ENCODE measurements around the gene CDK5R2.

CDK5R2 gene

GRCh38 chr2:218986148-218986761 is 26.8 kb downstream of the CDK5R2 start:
- no peak for DNase-seq (ENCODE audit: extremely low read depth in 1 of 2, low read depth in 1 of 2)

DNA sequence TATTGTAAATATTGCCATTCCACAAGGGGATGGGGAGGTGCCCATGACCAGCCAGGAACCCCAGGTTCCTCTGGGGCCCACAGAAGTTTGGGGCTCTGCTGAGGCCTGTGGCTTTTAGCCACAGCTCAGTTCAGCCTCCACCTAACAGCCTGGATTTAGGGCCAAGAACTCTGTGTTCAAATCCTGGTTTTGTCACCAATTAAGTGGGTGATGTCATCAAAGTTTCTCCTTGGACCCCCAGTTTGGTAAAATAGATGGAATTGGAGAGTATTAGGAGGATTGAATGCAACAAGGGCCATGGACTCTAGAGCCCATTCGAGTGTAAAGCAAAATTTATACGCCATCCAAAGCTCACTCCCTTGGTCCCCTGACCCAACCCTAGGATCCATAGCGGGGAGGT is 28.7 kb downstream of the CDK5R2 start:
- DNase-seq (ENCODE audit: extremely low read depth in 1 of 2, low read depth in 1 of 2) = no peak

- no peak for DNase-seq (ENCODE audit: extremely low read depth in 1 of 2, low read depth in 1 of 2)
These were observed 29.2 kb downstream of the CDK5R2 start for GRCh38 chr2:218988650-218989049.

GRCh38 chr2:218990052-218990451 is 30.6 kb downstream of the CDK5R2 start:
- no peak for DNase-seq (ENCODE audit: extremely low read depth in 1 of 2, low read depth in 1 of 2)

- DNase-seq (ENCODE audit: extremely low read depth in 1 of 2, low read depth in 1 of 2) = no peak
These were observed 31.1 kb downstream of the CDK5R2 start for GRCh38 chr2:218990612-218991011.

GRCh38 chr2:218991674-218992168 is 32.3 kb downstream of the CDK5R2 start:
- no peak for DNase-seq (ENCODE audit: extremely low read depth in 1 of 2, low read depth in 1 of 2)

DNA sequence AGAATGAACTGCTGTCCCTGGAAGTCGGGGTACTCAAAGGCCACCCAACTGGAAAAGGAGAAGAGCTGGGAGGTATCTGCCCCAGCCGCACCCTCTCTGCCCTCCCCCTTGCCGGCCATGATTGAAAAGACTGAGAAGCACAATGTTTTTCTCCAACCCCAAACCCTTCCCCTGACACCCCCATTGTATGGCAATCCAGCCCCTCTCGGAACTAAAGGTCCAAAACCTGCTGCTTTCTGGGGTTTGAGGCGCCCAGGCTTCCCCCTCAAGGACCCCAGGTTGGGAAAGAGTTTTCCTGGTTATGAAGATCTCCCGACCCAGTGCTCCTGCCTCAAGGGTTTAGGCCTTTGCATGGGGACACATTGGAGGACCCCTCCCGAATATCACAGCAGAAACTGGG is 32.7 kb downstream of the CDK5R2 start:
- DNase-seq (ENCODE audit: extremely low read depth in 1 of 2, low read depth in 1 of 2) = no peak

DNA sequence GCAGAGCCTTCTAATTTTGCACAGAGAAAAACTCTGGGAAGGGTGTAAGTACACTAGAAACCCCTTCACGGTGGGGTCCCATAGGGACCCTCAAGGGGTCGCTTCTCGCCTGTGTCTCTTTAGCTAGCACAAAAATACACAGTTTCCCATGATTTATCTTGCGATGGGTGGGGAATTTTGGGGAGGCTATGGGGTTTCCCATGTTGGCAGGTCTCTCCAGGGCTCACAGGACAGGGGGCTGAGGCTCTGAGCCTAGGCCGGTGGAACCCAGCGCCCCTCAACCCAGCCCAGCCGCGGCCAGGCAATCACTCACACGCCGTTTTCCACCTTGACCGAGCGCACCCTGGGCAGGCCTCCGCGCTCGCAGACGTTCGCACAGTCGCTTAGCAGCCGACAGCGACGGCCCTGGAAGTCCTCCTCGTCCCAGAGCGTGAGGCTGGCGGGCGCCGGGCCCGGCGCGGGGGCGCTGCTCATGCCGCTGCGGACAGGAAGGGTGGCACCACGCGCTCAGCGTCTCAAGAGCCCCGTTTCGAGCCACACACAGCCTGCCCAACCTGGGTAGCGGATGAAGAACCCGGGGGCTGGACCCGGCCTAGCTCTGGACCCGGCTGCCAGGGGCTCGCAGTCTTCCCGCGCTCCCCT is 33.4 kb downstream of the CDK5R2 start:
- no peak for DNase-seq (ENCODE audit: extremely low read depth in 1 of 2, low read depth in 1 of 2)

DNA sequence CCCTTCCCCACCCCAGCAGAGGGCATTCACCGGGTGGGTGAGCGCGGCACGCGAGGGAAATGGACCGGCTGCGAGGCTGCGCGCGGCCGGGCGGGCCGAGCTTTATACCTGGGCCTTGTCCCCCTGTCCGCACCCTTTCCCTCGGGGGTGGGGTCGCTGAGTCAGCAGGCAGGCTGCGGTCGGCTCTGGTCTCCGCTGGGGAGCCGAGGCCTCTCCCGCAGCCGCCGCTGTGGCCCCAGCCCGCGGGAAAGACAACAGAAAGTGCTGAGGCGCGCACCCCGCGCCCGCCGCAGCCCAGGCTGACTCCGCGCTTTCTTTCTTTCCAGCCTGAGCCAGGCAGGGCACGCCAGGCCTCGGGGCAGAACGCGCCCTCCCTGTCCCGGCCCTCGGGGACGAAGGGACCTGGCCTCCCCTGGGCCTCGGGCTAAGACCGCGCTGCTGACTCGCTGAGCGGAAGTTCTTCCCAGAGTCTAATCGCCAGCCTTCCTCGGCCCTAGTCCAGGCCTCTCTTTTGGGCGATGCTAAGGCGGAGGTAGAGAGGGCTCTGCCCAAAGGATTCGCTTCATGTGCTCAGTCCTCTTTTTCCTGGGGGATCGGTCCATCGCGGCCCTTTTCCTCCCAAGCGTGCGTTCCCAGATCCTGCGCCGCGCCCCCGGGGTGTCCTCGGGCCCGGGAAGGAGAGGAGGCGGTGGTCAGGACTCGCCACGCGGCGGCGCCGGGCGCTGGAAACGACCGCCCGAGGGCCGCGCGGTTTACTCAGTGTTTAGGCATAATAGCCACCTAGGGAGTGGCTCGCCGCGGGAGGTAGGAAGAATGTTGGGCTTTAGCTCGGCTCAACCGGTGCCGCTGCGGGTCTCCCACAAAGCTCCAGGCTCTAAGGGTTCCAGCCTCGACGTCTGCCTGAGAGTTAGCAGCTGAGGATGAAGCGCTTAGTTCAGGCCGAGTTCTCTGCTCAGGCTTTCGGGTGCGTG is 34.2 kb downstream of the CDK5R2 start, which contains the start of gene CRYBA2:
TSS of gene CRYBA2 (minus strand) at position 78 of the 971 bp plus-strand sequence. CDS start 246 bp downstream, outside the sequence.
- DNase-seq (ENCODE audit: extremely low read depth in 1 of 2, low read depth in 1 of 2) = no peak

DNA sequence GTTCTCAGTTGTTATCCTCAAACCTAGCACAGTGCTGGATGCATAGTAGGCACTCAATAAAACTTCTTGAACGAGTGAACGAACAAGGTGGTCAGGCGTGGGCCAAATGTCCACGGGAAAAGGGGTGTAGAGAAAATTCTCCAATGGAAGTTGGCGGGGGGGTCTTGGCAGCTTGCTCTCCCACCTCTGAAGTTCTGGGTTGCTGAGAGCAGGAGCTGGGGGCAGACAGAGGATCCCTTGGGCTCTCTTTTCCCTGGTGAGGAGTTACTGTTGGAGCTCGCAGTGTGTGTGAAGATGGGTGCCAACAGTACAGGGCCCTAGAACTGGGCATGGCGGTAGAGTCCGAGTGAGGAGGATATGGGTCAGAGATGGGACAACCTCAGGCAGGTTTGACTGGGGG is 36.1 kb downstream of the CDK5R2 start:
- DNase-seq (ENCODE audit: extremely low read depth in 1 of 2, low read depth in 1 of 2) = no peak

- DNase-seq (ENCODE audit: extremely low read depth in 1 of 2, low read depth in 1 of 2) = peak; percentile 56 to 57
These were observed 36.7 kb downstream of the CDK5R2 start for GRCh38 chr2:218995972-218996711.

DNA sequence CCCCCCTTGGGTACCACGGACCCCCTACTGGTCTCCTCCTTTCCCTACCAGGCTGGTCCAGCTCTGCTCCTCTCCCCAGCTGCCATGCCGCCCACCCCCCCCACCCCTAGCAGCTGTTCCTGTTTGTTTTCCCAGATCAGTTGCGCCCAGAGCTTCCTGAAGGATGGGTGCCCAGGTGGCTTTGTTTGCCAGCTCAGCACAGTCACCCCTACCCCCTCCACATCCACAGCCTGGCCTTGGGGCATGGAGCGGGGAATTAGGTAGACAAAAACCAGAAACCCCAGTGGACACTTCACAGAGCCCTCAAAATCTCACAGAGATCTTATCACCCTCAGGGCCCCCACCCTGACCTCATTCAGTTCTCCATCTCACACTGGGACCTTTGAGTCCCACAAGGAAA is 37.5 kb downstream of the CDK5R2 start:
- DNase-seq (ENCODE audit: extremely low read depth in 1 of 2, low read depth in 1 of 2) = no peak

DNA sequence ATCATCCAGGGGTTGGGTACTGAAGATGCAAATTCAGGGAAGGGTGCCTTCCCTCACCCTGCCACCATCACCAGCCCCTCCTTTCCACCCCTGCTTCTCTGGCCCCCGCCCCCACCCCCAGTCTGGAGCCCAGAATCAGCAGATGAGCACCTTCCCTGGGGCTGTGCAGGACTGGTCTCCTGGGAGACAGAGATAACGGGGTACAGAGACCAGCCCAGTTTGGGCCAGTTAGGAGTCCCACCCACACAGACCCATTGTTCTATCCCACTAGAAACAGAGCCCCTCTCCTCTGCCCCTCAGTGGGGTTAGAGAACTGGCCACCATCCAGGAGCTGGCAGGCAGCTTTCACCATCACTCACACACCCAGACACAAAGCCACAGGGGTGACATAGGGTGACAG is 38.3 kb downstream of the CDK5R2 start:
- DNase-seq (ENCODE audit: extremely low read depth in 1 of 2, low read depth in 1 of 2) = no peak

GRCh38 chr2:218998414-218999002 is 39.0 kb downstream of the CDK5R2 start:
- no peak for DNase-seq (ENCODE audit: extremely low read depth in 1 of 2, low read depth in 1 of 2)

GRCh38 chr2:218999021-218999880 is 39.8 kb downstream of the CDK5R2 start:
- no peak for DNase-seq (ENCODE audit: extremely low read depth in 1 of 2, low read depth in 1 of 2)

DNA sequence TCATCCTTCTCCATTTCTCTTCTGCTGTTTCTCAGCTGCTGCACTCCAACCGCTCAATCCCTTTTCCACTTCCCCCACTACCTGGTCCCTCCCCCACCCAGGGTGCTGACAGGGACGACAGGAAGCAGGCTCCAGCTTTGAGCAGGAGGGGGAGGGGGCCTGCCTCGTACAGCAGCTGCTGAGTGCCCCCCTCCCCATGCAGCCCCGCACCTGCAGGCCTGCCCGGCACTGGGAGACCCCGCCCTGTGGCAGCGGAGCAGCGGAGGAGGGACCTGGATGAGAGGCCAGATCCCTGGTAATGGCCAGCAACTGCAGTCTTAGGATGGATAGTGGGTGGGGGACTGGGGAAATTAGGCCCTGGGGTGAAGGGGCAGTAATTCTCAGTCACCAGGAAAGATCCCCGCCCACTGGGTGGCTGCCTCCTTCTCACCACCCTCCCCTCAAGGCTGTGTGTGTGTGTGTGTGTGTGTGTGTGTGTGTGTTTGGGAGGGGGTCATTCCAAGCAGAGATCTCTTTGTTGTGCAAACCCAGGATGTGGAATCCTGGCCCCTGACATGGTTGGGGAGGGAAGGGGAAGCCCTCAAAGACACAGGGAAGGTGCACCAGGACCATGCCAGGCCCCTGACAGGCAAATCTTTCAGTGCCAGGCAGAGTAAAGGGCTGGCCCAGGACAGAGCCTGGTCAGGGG is 40.6 kb downstream of the CDK5R2 start:
- no peak for DNase-seq (ENCODE audit: extremely low read depth in 1 of 2, low read depth in 1 of 2)

DNA sequence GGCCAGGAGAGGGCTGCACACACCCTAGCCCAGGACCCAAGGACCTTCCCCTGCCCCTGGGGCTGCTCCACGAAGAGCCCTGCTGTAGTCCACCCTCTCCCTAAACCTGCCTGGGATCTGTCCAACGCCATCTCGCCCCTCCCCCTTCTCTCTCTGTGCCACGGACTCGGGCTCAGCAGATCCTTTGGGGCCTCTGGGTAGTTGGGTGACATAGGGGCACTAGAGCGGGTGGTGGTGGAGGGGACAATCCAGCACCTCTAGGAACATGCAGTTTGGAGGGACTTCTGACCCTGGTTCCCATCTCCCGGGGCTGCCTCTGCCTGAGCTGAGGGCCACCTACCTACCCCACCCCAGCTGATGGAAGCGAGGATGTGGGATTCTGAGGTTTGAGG is 41.1 kb downstream of the CDK5R2 start:
- DNase-seq (ENCODE audit: extremely low read depth in 1 of 2, low read depth in 1 of 2) = no peak

DNA sequence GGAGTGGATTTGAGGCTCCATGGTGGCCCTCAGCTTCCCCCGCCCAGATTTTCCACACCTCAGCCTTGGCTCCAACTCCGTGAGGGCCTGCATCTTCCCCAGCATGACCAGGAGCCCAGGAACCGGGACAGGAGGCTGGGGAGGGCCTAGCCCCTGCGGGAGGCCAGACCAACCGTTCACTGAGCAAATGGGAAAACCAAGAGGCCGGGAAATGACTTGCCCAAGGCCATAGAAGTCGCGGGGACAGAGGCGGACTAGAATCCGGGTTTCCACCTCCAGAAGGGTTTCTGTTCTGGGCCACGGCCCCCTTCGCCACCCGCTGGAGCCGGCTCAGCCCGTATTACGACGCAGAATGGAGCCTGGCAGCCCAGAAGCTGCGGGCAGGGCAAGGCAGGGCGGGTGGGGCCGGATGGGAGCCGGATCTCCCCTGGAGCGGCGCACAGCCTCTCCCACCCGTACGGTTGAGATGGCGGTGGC is 41.7 kb downstream of the CDK5R2 start:
- no peak for DNase-seq (ENCODE audit: extremely low read depth in 1 of 2, low read depth in 1 of 2)

Measured in stimulated activated CD8-positive, alpha-beta memory T cell treated with anti-CD3 and anti-CD28 coated beads, Interleukin-7, amount 100 ng/mL, for 48 hours (primary cell).